B cell (primary cell): ENCODE data around the gene CIAPIN1. TPM values are rescaled to one million over a fixed set of nuclear protein-coding genes. Genes with fewer than 3 reads are reported as not detected.

Experiments used
- ATAC-seq: fragments of 200-7000 bp; cut with Tn5 transposase; one replicate; pipeline ENCODE4 v1.10.0; 2021; ENCODE audit warnings: low read depth, mild to moderate bottlenecking, moderate number of reproducible peaks, moderate library complexity
- CTCF ChIA-PET: fragments of 350-600 bp; sonication (Branson Sonifier 250); formaldehyde crosslinking; loops from one replicate; lab custom pipeline; 2021; ENCODE audit warnings: antibody characterized with exemption, inconsistent platforms; lab: Charles Lee
- POLR2A ChIA-PET: fragments of 350-600 bp; sonication (Branson Sonifier 250); formaldehyde crosslinking; loops from one replicate; lab custom pipeline; 2021; ENCODE audit warnings: antibody characterized with exemption; lab: Charles Lee
- DNase-seq: peaks from one replicate; pipeline ENCODE4 v3.0.0; 2013
- H2AFZ ChIP-seq: 2 replicates; pipeline ENCODE4 v1.6.1; 2012; ENCODE audit warnings: mild to moderate bottlenecking, low read depth, low read length; ENCODE audit not compliant: insufficient read depth, poor library complexity, severe bottlenecking
- H3K27ac ChIP-seq, 2 donors: 1 replicate in 1 of 2; 2 replicates in 1 of 2; pipeline ENCODE4 v1.5.1; 2012 to 2013; ENCODE audit warnings: low read length in 2 of 2, mild to moderate bottlenecking in 2 of 2, moderate library complexity in 1 of 2
- H3K27me3 ChIP-seq, 4 experiments: fragments of 200-600 bp in 1 of 4; sonication (generic) in 1 of 4; replicated peaks in 1 of 4; 1 replicate in 2 of 4; 2 replicates in 2 of 4; pipeline versions ENCODE4 v1.6.1 to v1.7.0; 2013 to 2016; ENCODE audit warnings: low read length in 3 of 4, mild to moderate bottlenecking in 2 of 4, mixed read lengths in 1 of 4, moderate library complexity in 1 of 4; ENCODE audit not compliant: insufficient read depth in 4 of 4, control insufficient read depth in 3 of 4; ENCODE audit errors: control extremely low read depth in 1 of 4
- H3K36me3 ChIP-seq, 2 experiments: replicated peaks in 1 of 2; 1 replicate in 1 of 2; 2 replicates in 1 of 2; pipeline versions ENCODE4 v1.6.1 to v1.7.1; 2013; ENCODE audit warnings: low read length in 1 of 2; ENCODE audit not compliant: insufficient read depth in 2 of 2, control insufficient read depth in 1 of 2; ENCODE audit errors: control extremely low read depth in 1 of 2, extremely low read depth in 1 of 2
- H3K4me1 ChIP-seq, 2 donors: fragments of 200-600 bp in 1 of 2; sonication (generic) in 1 of 2; 1 replicate in 1 of 2; 2 replicates in 1 of 2; pipeline versions ENCODE4 v1.5.1 to v1.6.1; 2013 to 2017; ENCODE audit warnings: low read length in 2 of 2; ENCODE audit not compliant: control insufficient read depth in 2 of 2, insufficient read depth in 2 of 2
- H3K4me2 ChIP-seq: replicated peaks from 2 replicates; pipeline ENCODE3; 2012; ENCODE audit warnings: mild to moderate bottlenecking, low read depth, low read length; ENCODE audit not compliant: poor library complexity, severe bottlenecking
- H3K4me3 ChIP-seq, 5 experiments: fragments of 200-600 bp in 1 of 5; sonication (generic) in 1 of 5; 1 replicate in 3 of 5; 2 replicates in 2 of 5; pipeline versions ENCODE4 v1.5.1 to v1.7.0; 2011 to 2016; ENCODE audit warnings: low read length in 4 of 5, mild to moderate bottlenecking in 4 of 5, low read depth in 2 of 5, control low read depth in 1 of 5, moderate library complexity in 1 of 5; ENCODE audit not compliant: insufficient read depth in 1 of 5; ENCODE audit errors: control extremely low read depth in 1 of 5, extremely low read depth in 1 of 5
- H3K79me2 ChIP-seq: fragments of 200-600 bp; sonication (generic); one replicate; pipeline ENCODE4 v1.6.0; 2016; ENCODE audit warnings: low read length; ENCODE audit not compliant: control insufficient read depth, insufficient read depth
- H3K9ac ChIP-seq: fragments of 200-600 bp; sonication (generic); 2 replicates; pipeline ENCODE4 v1.6.1; 2017; ENCODE audit warnings: mild to moderate bottlenecking, low read length, moderate library complexity
- H3K9me3 ChIP-seq, 3 donors: one replicate each; pipeline versions ENCODE4 v1.6.1 to v1.7.1; 2013; ENCODE audit warnings: low read length in 2 of 3; ENCODE audit not compliant: control insufficient read depth in 2 of 3, insufficient read depth in 1 of 3; ENCODE audit errors: control extremely low read depth in 1 of 3
- H4K20me1 ChIP-seq: 2 replicates; pipeline ENCODE4 v1.6.0; 2012; ENCODE audit warnings: mild to moderate bottlenecking, low read length; ENCODE audit not compliant: insufficient read depth, control insufficient read depth, poor library complexity, severe bottlenecking
- H3K27ac Mint-ChIP-seq: one replicate; pipeline ENCODE4 v1.8.0; 2021; ENCODE audit warnings: mixed read lengths
- H3K27me3 Mint-ChIP-seq: one replicate; pipeline ENCODE4 v1.8.0; 2021; ENCODE audit warnings: mixed read lengths
- H3K4me1 Mint-ChIP-seq: one replicate; pipeline ENCODE4 v1.8.0; 2021; ENCODE audit warnings: mixed read lengths
- H3K4me3 Mint-ChIP-seq: one replicate; pipeline ENCODE4 v1.8.0; 2021; ENCODE audit warnings: mixed read lengths
- H3K9me3 Mint-ChIP-seq: one replicate; pipeline ENCODE4 v1.8.0; 2022; ENCODE audit warnings: mixed read lengths; ENCODE audit not compliant: insufficient read depth
- CTCF ChIP-seq: fragments of 200-600 bp; IDR thresholded peaks from one replicate; pipeline ENCODE4 v1.8.0; 2022; ENCODE audit warnings: antibody characterized with exemption, mild to moderate bottlenecking
- EZH2 ChIP-seq: IDR thresholded peaks from 2 replicates; pipeline ENCODE4 v1.6.1; 2012; ENCODE audit warnings: borderline replicate concordance, low read depth, mild to moderate bottlenecking, moderate library complexity, low read length; ENCODE audit not compliant: insufficient read depth, poor library complexity, severe bottlenecking
- WGBS: methylation state at CpG from one replicate; pipeline ENCODE4 v1.1.5; 2013; ENCODE audit warnings: missing lambda C conversion rate; ENCODE audit not compliant: insufficient coverage; 5-methylcytosine and 5-hydroxymethylcytosine counted together
- intact Hi-C: fragments of 100-400 bp; cut with micrococcal nuclease; formaldehyde crosslinking; loops from one replicate; pipeline ENCODE4 v1.10.0; 2022
- polyA plus RNA-seq: library from polyadenylated mRNA; depleted of rRNA; stranded (reverse); fragments of >200 nt; gene quantifications from 2 replicates; pipeline ENCODE4 v1.2.3, GENCODE V29; 2012
- total RNA-seq, 2 donors: library from RNA; stranded (reverse); fragments of 120-200 nt in 1 of 2; gene quantifications; 1 replicate in 1 of 2; 2 replicates in 1 of 2; pipeline versions ENCODE4 v1.2.3 to v1.2.4, GENCODE V29; 2013 to 2022

CIAPIN1 gene
- total and polyA plus RNA-seq, 2 donors (not counting 1 experiment from before 2014, with no cell fraction given) = 22.0 to 45.7 TPM

GRCh38 chr16:57413301-57413730 is 33.9 kb downstream of the CIAPIN1 start:
- peak overlapping the region; percentile 71 for H3K27ac Mint-ChIP-seq
- TF ChIP-seq EZH2 (no peak), CTCF (no peak)
- H3K27ac ChIP-seq = peak overlapping the region; percentile 74 to 80
- DNase-seq (peak; percentile 90), ATAC-seq (peak; percentile 85)
- ChIA-PET CTCF (interaction anchor here (0.7 to 7.1 kb wide), 10 partner anchors 9 to 587 kb away, joined by 3 to 63 read pairs (median 4); partner anchors contain the start of genes PSME3IP1 and RSPRY1), POLR2A (interaction anchor here (0.6 to 2.2 kb wide), 5 partner anchors 12 to 113 kb away, joined by 3 to 14 read pairs (median 5); no protein-coding TSS in a partner anchor)
- H3K4me2 ChIP-seq = peak overlapping the region; percentile 70
- H2AFZ ChIP-seq = no peak overlapping the region
- 16% methylated on average over 5 of the region's 5 CpGs for WGBS
- H4K20me1 ChIP-seq = no peaks in the 10 kb centered on the region
- H3K36me3 ChIP-seq = no peaks in the 10 kb centered on the region
- intact Hi-C loops = loop anchor here (1.0 kb wide), 4 partner anchors 36 to 226 kb away; no protein-coding TSS in a partner anchor
- no peak overlapping the region for H3K4me3 ChIP-seq
- no peaks in the 10 kb centered on the region for H3K79me2 ChIP-seq
- H3K27me3 Mint-ChIP-seq = no peaks in the 10 kb centered on the region
- H3K4me1 Mint-ChIP-seq = peaks cover 61% of the 10 kb centered on the region
- H3K4me1 ChIP-seq = peaks cover 47 to 58% of the 10 kb centered on the region in 2 donors
- H3K9ac ChIP-seq = peak overlapping the region; percentile 13
- peaks cover 0 to 15% (median 0%) of the 10 kb centered on the region in 3 donors for H3K9me3 ChIP-seq
- peak overlapping the region; percentile 30 for H3K4me3 Mint-ChIP-seq
- no peaks in the 10 kb centered on the region for H3K27me3 ChIP-seq
- H3K9me3 Mint-ChIP-seq = no peaks in the 10 kb centered on the region

- ATAC-seq (no peak), DNase-seq (no peak)
- peak overlapping the region; percentile 70 for H3K4me2 ChIP-seq
- no peak overlapping the region for H3K9ac ChIP-seq
- Mint-ChIP-seq H3K27ac (peak overlapping the region; percentile 71), H3K27me3 (no peaks in the 10 kb centered on the region), H3K9me3 (no peaks in the 10 kb centered on the region), H3K4me3 (peak overlapping the region; percentile 30), H3K4me1 (peaks cover 56% of the 10 kb centered on the region)
- H3K4me1 ChIP-seq = peaks cover 47 to 58% of the 10 kb centered on the region in 2 donors
- no peaks in the 10 kb centered on the region for H3K79me2 ChIP-seq
- ChIA-PET CTCF (interaction anchor here (0.7 to 7.1 kb wide), 8 partner anchors 13 to 588 kb away, joined by 3 to 63 read pairs (median 4); partner anchors contain the start of genes PSME3IP1 and RSPRY1), POLR2A (interaction anchor here (0.6 to 2.2 kb wide), 4 partner anchors 35 to 112 kb away, joined by 3 to 14 read pairs (median 5); no protein-coding TSS in a partner anchor)
- H3K27ac ChIP-seq = peak overlapping the region in 1 of 2 donors; percentile 52
- intact Hi-C loops = no loop called here
- no peak overlapping the region for H3K4me3 ChIP-seq
- TF ChIP-seq EZH2 (no peak), CTCF (no peak)
- 94% methylated on average over 8 of the region's 9 CpGs for WGBS
- no peak overlapping the region for H2AFZ ChIP-seq
- H3K9me3 ChIP-seq = peaks cover 0 to 15% (median 0%) of the 10 kb centered on the region in 3 donors
- no peaks in the 10 kb centered on the region for H3K36me3 ChIP-seq
- H3K27me3 ChIP-seq = no peaks in the 10 kb centered on the region
- H4K20me1 ChIP-seq = no peaks in the 10 kb centered on the region
Measured at GRCh38 chr16:57412584-57412983, 34.6 kb downstream of the CIAPIN1 start.
